NCI-H1092 treated with DMSO at 0.1 percent for 48 hours (cell line): Measurements from ENCODE around the gene PSG3.
A peak's percentile ranks its signal among the peaks of the same experiment; 100 is the strongest.
"Not testable (repeated sequence)": the region's sequence is repeated elsewhere in the genome, so short reads cannot be mapped to it uniquely, and the experiment has no call there.

ENCODE experiments used
- DNase-seq: peaks from one replicate; lab custom pipeline; 2025; lab: John Stamatoyannopoulos, UW

The PSG3 gene

GRCh38 chr19:42695811-42696503 lies 44.3 kb downstream of the PSG3 start:
- DNase-seq: no peak

- DNase-seq: peak; percentile 2
Observed at GRCh38 chr19:42693760-42694350, 46.4 kb downstream of the PSG3 start.

GRCh38 chr19:42683917-42684513 lies 56.3 kb downstream of the PSG3 start:
- DNase-seq: no peak

GRCh38 chr19:42676326-42676725 lies 64.0 kb downstream of the PSG3 start:
- not testable (repeated sequence) for DNase-seq

GRCh38 chr19:42674549-42674948 lies 65.7 kb downstream of the PSG3 start:
- not testable (repeated sequence) for DNase-seq
